Measurements from ENCODE around the gene PHF19.

DNA sequence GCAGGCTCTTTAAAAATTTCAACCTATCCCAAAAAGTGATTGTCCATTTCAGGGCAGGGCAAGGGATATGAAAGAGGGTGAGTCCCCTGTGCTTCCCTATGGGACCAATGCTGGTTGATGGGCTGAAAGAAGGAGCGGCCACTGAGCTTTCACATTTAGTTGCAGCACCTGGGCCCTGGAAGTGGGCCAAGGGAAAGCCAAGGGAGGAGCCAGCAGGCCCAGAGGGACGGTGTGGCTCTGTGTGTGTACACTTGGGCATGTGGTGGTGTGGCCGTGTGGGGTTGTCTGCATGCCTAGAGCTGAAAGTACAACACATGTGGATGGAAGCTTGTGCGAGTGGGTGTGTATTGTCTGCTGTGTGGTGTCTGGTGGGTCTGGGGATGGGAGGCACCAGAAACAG, 20.3 kb downstream of the PHF19 start:
- TF ChIP-seq MXI1 (conservative IDR thresholded peaks at IDR 0.05; ENCODE audit: poor library complexity, severe bottlenecking) (no peak), EZH2 (IDR thresholded peaks at IDR 0.05; ENCODE audit: borderline replicate concordance, insufficient read depth, low read length, poor library complexity, severe bottlenecking) (no peak), TAF1 (IDR thresholded peaks at IDR 0.05; ENCODE audit: low read depth) (no peak)
- TF ChIP-seq, protein P1, sequence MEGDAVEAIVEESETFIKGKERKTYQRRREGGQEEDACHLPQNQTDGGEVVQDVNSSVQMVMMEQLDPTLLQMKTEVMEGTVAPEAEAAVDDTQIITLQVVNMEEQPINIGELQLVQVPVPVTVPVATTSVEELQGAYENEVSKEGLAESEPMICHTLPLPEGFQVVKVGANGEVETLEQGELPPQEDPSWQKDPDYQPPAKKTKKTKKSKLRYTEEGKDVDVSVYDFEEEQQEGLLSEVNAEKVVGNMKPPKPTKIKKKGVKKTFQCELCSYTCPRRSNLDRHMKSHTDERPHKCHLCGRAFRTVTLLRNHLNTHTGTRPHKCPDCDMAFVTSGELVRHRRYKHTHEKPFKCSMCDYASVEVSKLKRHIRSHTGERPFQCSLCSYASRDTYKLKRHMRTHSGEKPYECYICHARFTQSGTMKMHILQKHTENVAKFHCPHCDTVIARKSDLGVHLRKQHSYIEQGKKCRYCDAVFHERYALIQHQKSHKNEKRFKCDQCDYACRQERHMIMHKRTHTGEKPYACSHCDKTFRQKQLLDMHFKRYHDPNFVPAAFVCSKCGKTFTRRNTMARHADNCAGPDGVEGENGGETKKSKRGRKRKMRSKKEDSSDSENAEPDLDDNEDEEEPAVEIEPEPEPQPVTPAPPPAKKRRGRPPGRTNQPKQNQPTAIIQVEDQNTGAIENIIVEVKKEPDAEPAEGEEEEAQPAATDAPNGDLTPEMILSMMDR (IDR thresholded peaks at IDR 0.05; ENCODE audit: poor library complexity, severe bottlenecking), result no peak

All from neural cell (in vitro differentiated cells).